Keratinocyte (primary cell): ENCODE measurements around the gene NINJ2. TPM values are rescaled to one million over a fixed set of nuclear protein-coding genes. Genes with fewer than 3 reads are reported as not detected.

Source experiments
- DNase-seq: peaks from one replicate; pipeline ENCODE4 v3.0.0-alpha.2; 2011; ENCODE audit warnings: low read depth, missing footprints, low spot score
- FAIRE-seq: peaks from 2 replicates; lab custom pipeline; 2011; peaks lifted over from hg19 to GRCh38; lab: Jason Lieb, UNC
- H2AFZ ChIP-seq: 2 replicates; pipeline ENCODE4 v1.6.0; 2012; ENCODE audit warnings: low read length, control low read depth, inconsistent platforms; ENCODE audit not compliant: control insufficient read depth
- H3K27ac ChIP-seq: 2 replicates; pipeline ENCODE4 v1.5.1; 2011; ENCODE audit warnings: low read length; ENCODE audit not compliant: control insufficient read depth, insufficient read depth
- H3K27me3 ChIP-seq: 3 replicates; pipeline ENCODE4 v1.6.0; 2011; ENCODE audit warnings: low read length; ENCODE audit not compliant: control insufficient read depth, insufficient read depth; ENCODE audit errors: extremely low read depth
- H3K36me3 ChIP-seq, 2 experiments: 2 replicates in 1 of 2; 3 replicates in 1 of 2; pipeline ENCODE4 v1.5.1; 2011; ENCODE audit warnings: low read length in 2 of 2, mild to moderate bottlenecking in 1 of 2; ENCODE audit not compliant: control insufficient read depth in 2 of 2, insufficient read depth in 2 of 2; ENCODE audit errors: extremely low read depth in 1 of 2
- H3K4me1 ChIP-seq: 3 replicates; pipeline ENCODE4 v1.5.1; 2011; ENCODE audit warnings: low read length; ENCODE audit not compliant: control insufficient read depth, insufficient read depth; ENCODE audit errors: extremely low read depth
- H3K4me2 ChIP-seq: 3 replicates; pipeline ENCODE4 v1.6.0; 2011; ENCODE audit warnings: low read depth, low read length; ENCODE audit not compliant: control insufficient read depth, insufficient read depth; ENCODE audit errors: extremely low read depth
- H3K4me3 ChIP-seq, 3 experiments: fragments of 200-600 bp in 1 of 3; sonication (generic) in 1 of 3; 2 replicates in 2 of 3; 3 replicates in 1 of 3; pipeline ENCODE4 v1.5.1; 2011 to 2016; ENCODE audit warnings: low read length in 3 of 3, mild to moderate bottlenecking in 3 of 3, control low read depth in 2 of 3, inconsistent platforms in 1 of 3, low read depth in 1 of 3, mixed read lengths in 1 of 3, mixed run types in 1 of 3, moderate library complexity in 1 of 3; ENCODE audit not compliant: control insufficient read depth in 2 of 3, insufficient read depth in 2 of 3; ENCODE audit errors: extremely low read depth in 1 of 3
- H3K79me2 ChIP-seq: 2 replicates; pipeline ENCODE4 v1.6.0; 2012; ENCODE audit warnings: low read length; ENCODE audit not compliant: control insufficient read depth, insufficient read depth
- H3K9ac ChIP-seq: 3 replicates; pipeline ENCODE4 v1.6.0; 2011; ENCODE audit warnings: low read length; ENCODE audit not compliant: control insufficient read depth, insufficient read depth; ENCODE audit errors: extremely low read depth
- H3K9me1 ChIP-seq: 3 replicates; pipeline ENCODE4 v1.6.0; 2011; ENCODE audit warnings: low read length; ENCODE audit not compliant: control insufficient read depth, insufficient read depth; ENCODE audit errors: extremely low read depth
- H3K9me3 ChIP-seq: 2 replicates; pipeline ENCODE4 v1.5.1; 2012; ENCODE audit warnings: low read depth, low read length; ENCODE audit not compliant: control insufficient read depth
- H4K20me1 ChIP-seq: 3 replicates; pipeline ENCODE4 v1.6.0; 2011; ENCODE audit warnings: low read length; ENCODE audit not compliant: control insufficient read depth, insufficient read depth; ENCODE audit errors: extremely low read depth
- CTCF ChIP-seq, 3 experiments: IDR thresholded peaks in 1 of 3; conservative IDR thresholded peaks in 1 of 3; optimal IDR thresholded peaks in 1 of 3; 2 replicates in 2 of 3; 3 replicates in 1 of 3; pipeline versions ENCODE3 to v1.5.1; 2011; ENCODE audit warnings: low read length in 3 of 3, mild to moderate bottlenecking in 3 of 3, moderate library complexity in 2 of 3, control low read depth in 1 of 3, inconsistent platforms in 1 of 3; ENCODE audit not compliant: insufficient read depth in 2 of 3; ENCODE audit errors: extremely low read depth in 1 of 3
- EZH2 ChIP-seq: IDR thresholded peaks from one replicate; pipeline ENCODE4 v1.6.1; 2012; ENCODE audit warnings: inconsistent platforms, mild to moderate bottlenecking, low read length, moderate library complexity
- dilution Hi-C: fragments of 300-500 bp; cut with MboI; formaldehyde crosslinking; loops from one replicate; pipeline ENCODE4 v1.7.0; 2020; ENCODE audit warnings: low sequenced_read_pairs; ENCODE audit not compliant: extremely low pct_ligation_motif_present
- polyA plus RNA-seq, 5 experiments: library from polyadenylated mRNA; depleted of rRNA in 3 of 5; stranded (reverse) in 3 of 5; stranded (forward) in 1 of 5; unstranded in 1 of 5; fragments of >200 nt; gene quantifications; 1 replicate in 1 of 5; 2 replicates in 3 of 5; 3 replicates in 1 of 5; pipeline versions ENCODE4 v1.2.1 to v1.2.3, GENCODE V29; 2011 to 2012; ENCODE audit warnings: missing spikeins in 2 of 5, low read depth in 1 of 5, low replicate concordance in 1 of 5

Gene NINJ2
- polyA plus RNA-seq, 1 donor (not counting 4 experiments of a cell fraction or from before 2014, with no cell fraction given): 0.58 TPM

- dilution Hi-C loops: no loop called here
- Histone ChIP-seq H3K9ac (no peak overlapping the region), H3K36me3 (no peaks in the 10 kb centered on the region), H3K4me2 (no peak overlapping the region), H3K27me3 (no peaks in the 10 kb centered on the region), H3K27ac (no peak overlapping the region), H4K20me1 (no peaks in the 10 kb centered on the region), H2AFZ (no peak overlapping the region), H3K9me3 (no peaks in the 10 kb centered on the region), H3K4me1 (peaks cover 24% of the 10 kb centered on the region), H3K4me3 (no peak overlapping the region), H3K79me2 (no peaks in the 10 kb centered on the region), H3K9me1 (no peaks in the 10 kb centered on the region)
- FAIRE-seq (no peak), DNase-seq (no peak)
- TF ChIP-seq CTCF (optimal IDR thresholded peaks at IDR 0.05 in 1 of 3, IDR thresholded peaks at IDR 0.05 in 1 of 3, conservative IDR thresholded peaks at IDR 0.05 in 1 of 3; ENCODE audit: extremely low read depth in 1 of 3, insufficient read depth in 2 of 3, low read length in 3 of 3) (no peak), EZH2 (no peak)
Observed at GRCh38 chr12:633731-634130, 29.5 kb downstream of the NINJ2 start.

GRCh38 chr12:632102-632696, 31.0 kb downstream of the NINJ2 start:
- Histone ChIP-seq H3K27me3 (no peaks in the 10 kb centered on the region), H3K36me3 (no peaks in the 10 kb centered on the region), H3K9me1 (no peaks in the 10 kb centered on the region), H3K4me3 (peak overlapping the region in 2 of 3 experiments; percentile 1 to 26), H3K9ac (peak overlapping the region; percentile 4), H3K4me1 (peaks cover 27% of the 10 kb centered on the region), H3K79me2 (no peaks in the 10 kb centered on the region), H4K20me1 (no peaks in the 10 kb centered on the region), H3K27ac (peak overlapping the region; percentile 66), H3K9me3 (no peaks in the 10 kb centered on the region), H3K4me2 (peak overlapping the region; percentile 66), H2AFZ (peak overlapping the region; percentile 42)
- FAIRE-seq (peak; percentile 83), DNase-seq (no peak)
- dilution Hi-C loops: no loop called here
- TF ChIP-seq EZH2 (no peak), CTCF (optimal IDR thresholded peaks at IDR 0.05 in 1 of 3, IDR thresholded peaks at IDR 0.05 in 1 of 3, conservative IDR thresholded peaks at IDR 0.05 in 1 of 3; ENCODE audit: extremely low read depth in 1 of 3, insufficient read depth in 2 of 3, low read length in 3 of 3) (no peak)
